BE2C (cell line): ENCODE measurements around the gene ERI2.

Source experiments
- DNase-seq: peaks from one replicate; pipeline ENCODE4 v3.0.0-alpha.2; 2020
- H3K27me3 ChIP-seq: fragments of 250-450 bp; sonication (Bioruptor Pico); 2 replicates; pipeline ENCODE4 v1.5.1; 2020; ENCODE audit warnings: mild to moderate bottlenecking
- H3K36me3 ChIP-seq: fragments of 250-450 bp; sonication (Bioruptor Pico); 2 replicates; pipeline ENCODE4 v1.5.1; 2020; ENCODE audit warnings: mild to moderate bottlenecking
- H3K4me1 ChIP-seq: fragments of 250-450 bp; sonication (Bioruptor Pico); 2 replicates; pipeline ENCODE4 v1.5.1; 2020
- H3K4me3 ChIP-seq: 2 replicates; pipeline ENCODE4 v1.5.1; 2011; ENCODE audit warnings: low read depth, low read length
- H3K9me3 ChIP-seq: fragments of 250-450 bp; sonication (Bioruptor Pico); 2 replicates; pipeline ENCODE4 v1.5.1; 2020
- TF ChIP-seq, protein P1 (sequence below): IDR thresholded peaks from 2 replicates; pipeline ENCODE4 v1.5.1; 2012; ENCODE audit warnings: mild to moderate bottlenecking, low read depth, low read length

The ERI2 gene

DNA sequence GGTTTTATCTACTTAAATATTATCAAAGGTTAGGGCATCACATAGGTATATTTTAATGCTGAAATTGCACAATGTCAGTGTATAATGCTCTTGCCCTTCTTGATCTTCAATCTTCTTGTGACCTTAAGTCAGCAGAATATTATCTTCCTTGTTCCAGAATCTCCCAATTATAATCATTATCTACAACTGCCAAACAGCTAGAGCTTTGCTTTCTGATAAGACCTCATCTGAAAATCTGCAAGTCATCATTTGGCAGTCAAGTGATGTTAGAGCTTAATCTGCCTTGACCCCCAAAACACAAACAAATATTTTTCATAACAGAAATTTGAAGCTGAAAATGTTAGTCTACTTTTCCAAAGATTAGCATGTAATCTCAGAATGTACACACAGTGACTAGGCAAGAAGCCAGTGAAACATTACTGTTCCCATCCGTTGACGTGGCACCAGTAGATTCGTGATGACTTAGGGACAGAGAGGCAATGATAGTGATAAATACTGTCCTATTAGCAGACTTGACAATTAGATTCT lies 19.8 kb upstream of the ERI2 start:
- Histone ChIP-seq H3K36me3 (peaks cover 5% of the 10 kb centered on the region), H3K4me1 (no peaks in the 10 kb centered on the region), H3K27me3 (no peaks in the 10 kb centered on the region), H3K9me3 (no peaks in the 10 kb centered on the region), H3K4me3 (no peak overlapping the region)
- DNase-seq: no peak
- TF ChIP-seq, protein P1, sequence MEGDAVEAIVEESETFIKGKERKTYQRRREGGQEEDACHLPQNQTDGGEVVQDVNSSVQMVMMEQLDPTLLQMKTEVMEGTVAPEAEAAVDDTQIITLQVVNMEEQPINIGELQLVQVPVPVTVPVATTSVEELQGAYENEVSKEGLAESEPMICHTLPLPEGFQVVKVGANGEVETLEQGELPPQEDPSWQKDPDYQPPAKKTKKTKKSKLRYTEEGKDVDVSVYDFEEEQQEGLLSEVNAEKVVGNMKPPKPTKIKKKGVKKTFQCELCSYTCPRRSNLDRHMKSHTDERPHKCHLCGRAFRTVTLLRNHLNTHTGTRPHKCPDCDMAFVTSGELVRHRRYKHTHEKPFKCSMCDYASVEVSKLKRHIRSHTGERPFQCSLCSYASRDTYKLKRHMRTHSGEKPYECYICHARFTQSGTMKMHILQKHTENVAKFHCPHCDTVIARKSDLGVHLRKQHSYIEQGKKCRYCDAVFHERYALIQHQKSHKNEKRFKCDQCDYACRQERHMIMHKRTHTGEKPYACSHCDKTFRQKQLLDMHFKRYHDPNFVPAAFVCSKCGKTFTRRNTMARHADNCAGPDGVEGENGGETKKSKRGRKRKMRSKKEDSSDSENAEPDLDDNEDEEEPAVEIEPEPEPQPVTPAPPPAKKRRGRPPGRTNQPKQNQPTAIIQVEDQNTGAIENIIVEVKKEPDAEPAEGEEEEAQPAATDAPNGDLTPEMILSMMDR: no peak

DNA sequence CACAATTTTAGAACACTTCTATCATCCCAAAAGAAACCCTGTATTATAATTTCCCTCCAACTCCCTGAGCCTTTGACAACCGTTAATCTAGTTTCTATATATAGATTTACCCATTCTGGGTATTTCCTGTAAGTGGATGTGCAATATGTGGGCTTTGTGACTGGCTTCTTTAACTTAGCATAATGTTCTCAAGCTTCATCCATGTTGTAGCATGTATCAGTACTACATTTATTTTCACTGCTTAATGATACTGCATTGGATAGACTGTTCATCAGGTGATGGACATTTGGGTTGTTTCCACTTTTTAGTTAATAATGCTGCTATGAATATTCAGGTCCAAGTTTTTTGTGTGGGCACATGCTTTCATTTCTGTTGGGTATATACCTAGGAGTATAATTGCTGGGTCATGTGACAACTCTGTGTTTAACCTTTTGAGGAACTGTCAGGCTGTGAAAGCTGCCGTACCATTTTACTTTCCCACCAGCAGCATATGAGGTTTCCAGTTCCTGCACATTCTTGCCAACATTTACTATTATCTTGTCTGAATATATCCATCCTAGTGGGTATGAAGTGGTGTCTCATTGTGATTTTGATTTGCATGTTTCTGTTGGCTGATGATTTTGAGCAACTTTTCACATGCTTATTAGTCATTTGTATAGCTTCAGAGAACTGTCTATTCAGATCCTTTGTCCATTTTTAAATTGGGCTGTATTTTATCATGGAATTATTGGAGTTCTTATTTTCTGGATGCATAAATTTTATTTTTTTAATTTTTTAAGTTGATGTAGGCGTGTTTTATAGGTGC lies 16.5 kb upstream of the ERI2 start:
- Histone ChIP-seq H3K4me3 (no peak overlapping the region), H3K27me3 (no peaks in the 10 kb centered on the region), H3K36me3 (peaks cover 5% of the 10 kb centered on the region), H3K9me3 (no peaks in the 10 kb centered on the region), H3K4me1 (no peaks in the 10 kb centered on the region)
- no peak for DNase-seq
- TF ChIP-seq, protein P1: no peak

DNA sequence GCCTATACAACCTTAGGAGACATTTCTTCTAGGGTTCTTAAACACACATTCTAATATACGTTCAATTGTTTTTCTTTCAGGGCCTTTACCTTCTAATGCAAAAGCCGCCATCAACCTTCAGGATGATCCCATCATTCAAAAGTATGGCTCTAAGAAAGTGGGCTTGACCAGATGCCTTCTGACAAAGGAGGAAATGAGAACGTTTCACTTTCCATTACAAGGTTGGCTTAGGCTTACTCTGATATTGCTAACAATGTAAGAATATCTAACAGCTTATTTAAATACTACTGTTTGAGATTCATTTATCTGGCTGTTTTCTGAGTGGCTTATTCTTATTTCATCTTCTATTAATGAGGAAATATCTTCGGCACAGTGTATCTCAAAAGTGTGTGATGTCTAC lies 15.4 kb upstream of the ERI2 start:
- Histone ChIP-seq H3K9me3 (no peaks in the 10 kb centered on the region), H3K4me3 (no peak overlapping the region), H3K4me1 (no peaks in the 10 kb centered on the region), H3K36me3 (peaks cover 2% of the 10 kb centered on the region; the same call in 1 of the 2 replicates), H3K27me3 (no peaks in the 10 kb centered on the region)
- DNase-seq: no peak
- TF ChIP-seq, protein P1: no peak

DNA sequence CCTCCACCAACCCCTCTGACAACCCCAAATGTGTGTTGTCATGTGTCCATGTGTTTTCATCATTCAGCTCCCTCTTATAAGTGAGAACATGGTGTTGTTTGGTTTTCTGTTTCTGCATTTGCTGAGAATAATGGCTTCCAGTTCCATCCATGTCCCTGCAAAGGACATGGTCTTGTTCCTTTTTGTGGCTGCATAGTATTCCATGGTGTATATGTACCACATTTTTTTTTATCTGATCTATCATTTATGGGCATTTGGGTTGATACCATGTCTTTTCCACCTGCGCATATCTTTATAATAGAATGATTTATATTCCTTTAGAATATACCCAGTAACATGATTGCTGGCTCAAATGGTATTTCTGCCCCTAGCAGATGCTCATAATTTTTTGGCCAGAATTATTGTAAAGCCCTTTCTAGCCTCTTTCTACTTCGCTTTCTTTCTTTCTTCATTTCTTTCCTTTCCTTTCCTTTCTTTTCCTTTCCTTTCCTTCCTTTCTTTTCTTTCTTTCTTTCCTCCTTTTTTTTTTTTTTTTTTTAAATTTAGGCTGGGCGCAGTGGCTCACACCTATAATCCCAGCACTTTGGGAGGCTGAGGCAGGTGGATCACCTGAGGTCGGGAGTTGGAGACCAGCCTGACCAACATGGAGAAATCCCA lies 12.8 kb upstream of the ERI2 start:
- Histone ChIP-seq H3K27me3 (no peaks in the 10 kb centered on the region), H3K4me1 (no peaks in the 10 kb centered on the region), H3K36me3 (no peaks in the 10 kb centered on the region; the same call in 1 of the 2 replicates), H3K9me3 (no peaks in the 10 kb centered on the region), H3K4me3 (no peak overlapping the region)
- DNase-seq: no peak
- TF ChIP-seq, protein P1: no peak

DNA sequence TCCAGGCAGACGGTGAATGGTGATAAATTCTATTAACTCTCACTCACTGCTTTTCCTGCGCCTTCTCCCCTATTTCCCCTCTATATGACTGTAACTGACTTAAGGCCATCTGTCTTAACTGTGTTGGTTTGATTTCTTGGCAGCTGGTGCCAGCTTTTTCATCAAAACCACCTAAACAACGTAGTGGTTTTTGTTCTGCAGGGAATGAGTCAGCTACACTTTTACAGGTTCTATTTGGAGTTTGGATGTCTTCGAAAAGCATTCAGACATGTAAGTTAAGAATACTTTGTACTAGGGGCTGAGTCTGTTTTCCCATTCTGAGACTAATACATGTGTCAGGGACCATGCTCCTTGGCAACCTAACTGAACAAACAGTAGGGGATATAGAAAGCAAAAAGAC lies 8.5 kb upstream of the ERI2 start:
- no peak for DNase-seq
- H3K9me3 ChIP-seq: no peaks in the 10 kb centered on the region
- no peak overlapping the region for H3K4me3 ChIP-seq
- H3K27me3 ChIP-seq: no peaks in the 10 kb centered on the region
- TF ChIP-seq, protein P1: no peak
- no peaks in the 10 kb centered on the region for H3K4me1 ChIP-seq
- no peaks in the 10 kb centered on the region; the same call in 1 of the 2 replicates for H3K36me3 ChIP-seq

DNA sequence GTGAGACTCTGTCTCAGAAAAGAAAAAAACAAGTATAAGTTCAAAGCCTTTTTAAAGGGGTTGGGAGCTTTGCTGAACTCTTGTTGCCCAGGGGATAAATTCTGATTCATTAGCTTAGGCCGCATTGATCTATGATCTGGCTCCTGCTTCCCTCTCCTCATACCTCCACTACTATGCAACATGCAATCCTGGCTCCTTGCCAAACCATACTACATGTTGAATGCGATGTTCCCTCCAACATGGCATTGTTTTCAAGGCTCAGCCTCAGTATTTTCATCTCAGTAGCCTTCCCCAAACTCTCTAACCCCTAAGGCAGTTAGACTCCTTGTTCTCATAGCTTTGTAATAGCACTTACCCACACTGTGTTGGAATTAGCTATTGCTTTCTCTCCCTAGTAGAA lies 6.2 kb upstream of the ERI2 start:
- Histone ChIP-seq H3K4me1 (no peaks in the 10 kb centered on the region), H3K9me3 (no peaks in the 10 kb centered on the region), H3K4me3 (no peak overlapping the region), H3K36me3 (no peaks in the 10 kb centered on the region; the same call in 1 of the 2 replicates), H3K27me3 (no peaks in the 10 kb centered on the region)
- no peak for DNase-seq
- TF ChIP-seq, protein P1: no peak
